Measurements from ENCODE around the gene OSBPL8.

Gene OSBPL8

GRCh38 chr12:76555231-76555767, 4.3 kb downstream of the OSBPL8 start:
- H3K9me3 ChIP-seq (ENCODE audit: control insufficient read depth, insufficient read depth, low read depth, low read length): no peaks in the 10 kb centered on the region
- no peak overlapping the region for H3K27ac ChIP-seq (ENCODE audit: low read depth, low read length)
- no peaks in the 10 kb centered on the region for H3K36me3 ChIP-seq (ENCODE audit: control insufficient read depth, insufficient read depth, low read length)
- H3K27me3 ChIP-seq (ENCODE audit: control insufficient read depth, insufficient read depth, low read length): no peaks in the 10 kb centered on the region
- peaks cover 21% of the 10 kb centered on the region for H3K4me1 ChIP-seq (ENCODE audit: control insufficient read depth, insufficient read depth, low read length)
- no peak overlapping the region for H3K4me3 ChIP-seq (ENCODE audit: low read depth, low read length)
- no peak overlapping the region for H3K9ac ChIP-seq (ENCODE audit: low read length)

- H3K4me1 ChIP-seq (ENCODE audit: control insufficient read depth, insufficient read depth, low read length): peaks cover 21% of the 10 kb centered on the region
Observed at GRCh38 chr12:76554405-76555230, 5.0 kb downstream of the OSBPL8 start.

GRCh38 chr12:76552343-76552938, 7.1 kb downstream of the OSBPL8 start:
- H3K4me1 ChIP-seq (ENCODE audit: control insufficient read depth, insufficient read depth, low read length): peaks cover 39% of the 10 kb centered on the region
- H3K9me3 ChIP-seq (ENCODE audit: control insufficient read depth, insufficient read depth, low read depth, low read length): no peaks in the 10 kb centered on the region
- H3K27ac ChIP-seq (ENCODE audit: low read depth, low read length): no peak overlapping the region
- no peaks in the 10 kb centered on the region for H3K36me3 ChIP-seq (ENCODE audit: control insufficient read depth, insufficient read depth, low read length)
- no peak overlapping the region for H3K4me3 ChIP-seq (ENCODE audit: low read depth, low read length)
- no peak overlapping the region for H3K9ac ChIP-seq (ENCODE audit: low read length)
- H3K27me3 ChIP-seq (ENCODE audit: control insufficient read depth, insufficient read depth, low read length): no peaks in the 10 kb centered on the region

More at GRCh38 chr12:76554405-76555230, 5.0 kb downstream of the OSBPL8 start:
- Histone ChIP-seq H3K36me3 (ENCODE audit: control insufficient read depth, insufficient read depth, low read length) (no peaks in the 10 kb centered on the region), H3K27ac (ENCODE audit: low read depth, low read length) (no peak overlapping the region), H3K9me3 (ENCODE audit: control insufficient read depth, insufficient read depth, low read depth, low read length) (no peaks in the 10 kb centered on the region), H3K27me3 (ENCODE audit: control insufficient read depth, insufficient read depth, low read length) (no peaks in the 10 kb centered on the region), H3K9ac (ENCODE audit: low read length) (no peak overlapping the region), H3K4me3 (ENCODE audit: low read depth, low read length) (no peak overlapping the region)

GRCh38 chr12:76551482-76551888, 8.1 kb downstream of the OSBPL8 start:
- Histone ChIP-seq H3K27me3 (ENCODE audit: control insufficient read depth, insufficient read depth, low read length) (no peaks in the 10 kb centered on the region), H3K27ac (ENCODE audit: low read depth, low read length) (no peak overlapping the region), H3K4me1 (ENCODE audit: control insufficient read depth, insufficient read depth, low read length) (peaks cover 49% of the 10 kb centered on the region), H3K9ac (ENCODE audit: low read length) (no peak overlapping the region), H3K36me3 (ENCODE audit: control insufficient read depth, insufficient read depth, low read length) (no peaks in the 10 kb centered on the region), H3K9me3 (ENCODE audit: control insufficient read depth, insufficient read depth, low read depth, low read length) (no peaks in the 10 kb centered on the region), H3K4me3 (ENCODE audit: low read depth, low read length) (no peak overlapping the region)

- Histone ChIP-seq H3K4me3 (ENCODE audit: low read depth, low read length) (no peak overlapping the region), H3K9ac (ENCODE audit: low read length) (no peak overlapping the region), H3K36me3 (ENCODE audit: control insufficient read depth, insufficient read depth, low read length) (no peaks in the 10 kb centered on the region), H3K27ac (ENCODE audit: low read depth, low read length) (peak overlapping the region; percentile 35; the same call in 1 of the 2 replicates), H3K27me3 (ENCODE audit: control insufficient read depth, insufficient read depth, low read length) (no peaks in the 10 kb centered on the region), H3K4me1 (ENCODE audit: control insufficient read depth, insufficient read depth, low read length) (peaks cover 66% of the 10 kb centered on the region), H3K9me3 (ENCODE audit: control insufficient read depth, insufficient read depth, low read depth, low read length) (no peaks in the 10 kb centered on the region)
Observed at GRCh38 chr12:76549131-76549530, 10.4 kb downstream of the OSBPL8 start.

- Histone ChIP-seq H3K4me1 (ENCODE audit: control insufficient read depth, insufficient read depth, low read length) (peaks cover 69% of the 10 kb centered on the region), H3K9me3 (ENCODE audit: control insufficient read depth, insufficient read depth, low read depth, low read length) (no peaks in the 10 kb centered on the region), H3K36me3 (ENCODE audit: control insufficient read depth, insufficient read depth, low read length) (no peaks in the 10 kb centered on the region), H3K27ac (ENCODE audit: low read depth, low read length) (peak overlapping the region; percentile 35; the same call in 1 of the 2 replicates), H3K4me3 (ENCODE audit: low read depth, low read length) (peak overlapping the region; percentile 2; the same call in 1 of the 2 replicates), H3K9ac (ENCODE audit: low read length) (no peak overlapping the region), H3K27me3 (ENCODE audit: control insufficient read depth, insufficient read depth, low read length) (no peaks in the 10 kb centered on the region)
Observed at GRCh38 chr12:76548222-76548837, 11.2 kb downstream of the OSBPL8 start.

- Histone ChIP-seq H3K9ac (ENCODE audit: low read length) (no peak overlapping the region), H3K9me3 (ENCODE audit: control insufficient read depth, insufficient read depth, low read depth, low read length) (no peaks in the 10 kb centered on the region), H3K27me3 (ENCODE audit: control insufficient read depth, insufficient read depth, low read length) (no peaks in the 10 kb centered on the region), H3K4me1 (ENCODE audit: control insufficient read depth, insufficient read depth, low read length) (peaks cover 65% of the 10 kb centered on the region), H3K27ac (ENCODE audit: low read depth, low read length) (no peak overlapping the region), H3K4me3 (ENCODE audit: low read depth, low read length) (peak overlapping the region; percentile 33; the same call in 1 of the 2 replicates), H3K36me3 (ENCODE audit: control insufficient read depth, insufficient read depth, low read length) (no peaks in the 10 kb centered on the region)
Observed at GRCh38 chr12:76547526-76547925, 12.0 kb downstream of the OSBPL8 start.

GRCh38 chr12:76546889-76547288, 12.7 kb downstream of the OSBPL8 start:
- H3K4me1 ChIP-seq (ENCODE audit: control insufficient read depth, insufficient read depth, low read length): peaks cover 59% of the 10 kb centered on the region
- H3K27me3 ChIP-seq (ENCODE audit: control insufficient read depth, insufficient read depth, low read length): no peaks in the 10 kb centered on the region
- H3K9ac ChIP-seq (ENCODE audit: low read length): no peak overlapping the region
- no peaks in the 10 kb centered on the region for H3K36me3 ChIP-seq (ENCODE audit: control insufficient read depth, insufficient read depth, low read length)
- H3K27ac ChIP-seq (ENCODE audit: low read depth, low read length): no peak overlapping the region
- H3K4me3 ChIP-seq (ENCODE audit: low read depth, low read length): no peak overlapping the region
- no peaks in the 10 kb centered on the region for H3K9me3 ChIP-seq (ENCODE audit: control insufficient read depth, insufficient read depth, low read depth, low read length)

- H3K4me1 ChIP-seq (ENCODE audit: control insufficient read depth, insufficient read depth, low read length): peaks cover 52% of the 10 kb centered on the region
- H3K27ac ChIP-seq (ENCODE audit: low read depth, low read length): no peak overlapping the region
- H3K27me3 ChIP-seq (ENCODE audit: control insufficient read depth, insufficient read depth, low read length): no peaks in the 10 kb centered on the region
- H3K9ac ChIP-seq (ENCODE audit: low read length): no peak overlapping the region
- no peaks in the 10 kb centered on the region for H3K36me3 ChIP-seq (ENCODE audit: control insufficient read depth, insufficient read depth, low read length)
- H3K9me3 ChIP-seq (ENCODE audit: control insufficient read depth, insufficient read depth, low read depth, low read length): no peaks in the 10 kb centered on the region
- no peak overlapping the region for H3K4me3 ChIP-seq (ENCODE audit: low read depth, low read length)
Observed at GRCh38 chr12:76545486-76545885, 14.1 kb downstream of the OSBPL8 start.

- Histone ChIP-seq H3K27ac (ENCODE audit: low read depth, low read length) (no peak overlapping the region), H3K9ac (ENCODE audit: low read length) (no peak overlapping the region), H3K36me3 (ENCODE audit: control insufficient read depth, insufficient read depth, low read length) (no peaks in the 10 kb centered on the region), H3K27me3 (ENCODE audit: control insufficient read depth, insufficient read depth, low read length) (no peaks in the 10 kb centered on the region), H3K4me1 (ENCODE audit: control insufficient read depth, insufficient read depth, low read length) (peaks cover 56% of the 10 kb centered on the region), H3K9me3 (ENCODE audit: control insufficient read depth, insufficient read depth, low read depth, low read length) (no peaks in the 10 kb centered on the region), H3K4me3 (ENCODE audit: low read depth, low read length) (no peak overlapping the region)
Observed at GRCh38 chr12:76544601-76545261, 14.8 kb downstream of the OSBPL8 start.
